ENCODE measurements around the gene RNF180. TPM values are rescaled to one million over a fixed set of nuclear protein-coding genes. Genes with fewer than 3 reads are reported as not detected.

RNF180 gene
- total and polyA plus RNA-seq, 4 donors = 1.1 to 13.7 (median 2.7) TPM

- no peaks in the 10 kb centered on the region for H3K27me3 ChIP-seq (ENCODE audit: control insufficient read depth in 4 of 4, insufficient read depth in 4 of 4, low read length in 3 of 4)
- no peaks in the 10 kb centered on the region for H3K4me1 ChIP-seq (ENCODE audit: control insufficient read depth in 4 of 4, insufficient read depth in 4 of 4, low read length in 3 of 4)
- H3K36me3 ChIP-seq (ENCODE audit: control insufficient read depth in 4 of 4, insufficient read depth in 3 of 4, low read depth in 1 of 4, low read length in 3 of 4) = no peaks in the 10 kb centered on the region
- H3K4me3 ChIP-seq (ENCODE audit: low read depth in 1 of 3, low read length in 3 of 3) = no peak overlapping the region
- TF ChIP-seq, protein P1, sequence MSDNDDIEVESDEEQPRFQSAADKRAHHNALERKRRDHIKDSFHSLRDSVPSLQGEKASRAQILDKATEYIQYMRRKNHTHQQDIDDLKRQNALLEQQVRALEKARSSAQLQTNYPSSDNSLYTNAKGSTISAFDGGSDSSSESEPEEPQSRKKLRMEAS (IDR thresholded peaks at IDR 0.05) = no peak
- TF ChIP-seq HNF4A (conservative IDR thresholded peaks at IDR 0.05) (no peak), ZBTB33 (IDR thresholded peaks at IDR 0.05) (no peak), ATF3 (IDR thresholded peaks at IDR 0.05) (no peak), JUND (IDR thresholded peaks at IDR 0.05) (no peak), YY1 (IDR thresholded peaks at IDR 0.05) (no peak), GABPA (IDR thresholded peaks at IDR 0.05 in 1 of 2, conservative IDR thresholded peaks at IDR 0.05 in 1 of 2) (no peak), RXRA (IDR thresholded peaks at IDR 0.05) (no peak), RAD21 (IDR thresholded peaks at IDR 0.05) (no peak), SP1 (IDR thresholded peaks at IDR 0.05) (no peak), HNF4G (IDR thresholded peaks at IDR 0.05) (no peak), EGR1 (IDR thresholded peaks at IDR 0.05; ENCODE audit: low read depth in 2 of 2) (no peak), REST (IDR thresholded peaks at IDR 0.05) (no peak), TAF1 (conservative IDR thresholded peaks at IDR 0.05) (no peak), NR2F2 (IDR thresholded peaks at IDR 0.05) (no peak), FOXA2 (IDR thresholded peaks at IDR 0.05) (no peak), FOXA1 (IDR thresholded peaks at IDR 0.05) (no peak)
- TF ChIP-seq, protein P2, sequence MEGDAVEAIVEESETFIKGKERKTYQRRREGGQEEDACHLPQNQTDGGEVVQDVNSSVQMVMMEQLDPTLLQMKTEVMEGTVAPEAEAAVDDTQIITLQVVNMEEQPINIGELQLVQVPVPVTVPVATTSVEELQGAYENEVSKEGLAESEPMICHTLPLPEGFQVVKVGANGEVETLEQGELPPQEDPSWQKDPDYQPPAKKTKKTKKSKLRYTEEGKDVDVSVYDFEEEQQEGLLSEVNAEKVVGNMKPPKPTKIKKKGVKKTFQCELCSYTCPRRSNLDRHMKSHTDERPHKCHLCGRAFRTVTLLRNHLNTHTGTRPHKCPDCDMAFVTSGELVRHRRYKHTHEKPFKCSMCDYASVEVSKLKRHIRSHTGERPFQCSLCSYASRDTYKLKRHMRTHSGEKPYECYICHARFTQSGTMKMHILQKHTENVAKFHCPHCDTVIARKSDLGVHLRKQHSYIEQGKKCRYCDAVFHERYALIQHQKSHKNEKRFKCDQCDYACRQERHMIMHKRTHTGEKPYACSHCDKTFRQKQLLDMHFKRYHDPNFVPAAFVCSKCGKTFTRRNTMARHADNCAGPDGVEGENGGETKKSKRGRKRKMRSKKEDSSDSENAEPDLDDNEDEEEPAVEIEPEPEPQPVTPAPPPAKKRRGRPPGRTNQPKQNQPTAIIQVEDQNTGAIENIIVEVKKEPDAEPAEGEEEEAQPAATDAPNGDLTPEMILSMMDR (IDR thresholded peaks at IDR 0.05; ENCODE audit: low read depth, low read length, missing input control) = no peak
- no peak overlapping the region for H3K27ac ChIP-seq (ENCODE audit: low read depth in 1 of 2, low read length in 2 of 2)
- H3K9me3 ChIP-seq (ENCODE audit: control insufficient read depth in 4 of 4, low read length in 3 of 4) = no peaks in the 10 kb centered on the region
- DNase-seq (ENCODE audit: low spot score) = no peak
- no peak overlapping the region for H3K9ac ChIP-seq (ENCODE audit: low read depth in 1 of 2, low read length in 2 of 2)
- 95% methylated on average over 3 of the region's 3 CpGs for WGBS
These were observed 127.1 kb downstream of the RNF180 start for GRCh38 chr5:64292611-64293215.

Data from liver (tissue), 9 donors.